PC-9 (cell line): Measurements from ENCODE around the gene MBNL1.

Experiments
- CTCF ChIP-seq: fragments of 200-600 bp; sonication (generic); conservative IDR thresholded peaks from 2 replicates; pipeline ENCODE4 v1.6.1; 2017; ENCODE audit warnings: mixed run types, antibody characterized with exemption, mild to moderate bottlenecking, moderate library complexity
- EZH2 ChIP-seq: fragments of 200-600 bp; sonication (generic); IDR thresholded peaks from 2 replicates; pipeline ENCODE4 v1.8.0; 2017; ENCODE audit warnings: antibody characterized with exemption, low read depth

GRCh38 chr3:152396867-152397266 is 128.1 kb downstream of the MBNL1 start:
- no peak for TF ChIP-seq EZH2
- no peak for TF ChIP-seq CTCF
